OCI-LY7 (cell line): ENCODE measurements around the gene PTTG1. TPM values are rescaled to one million over a fixed set of nuclear protein-coding genes. Genes with fewer than 3 reads are reported as not detected.

ENCODE experiments used
- BruUV-seq: library from RNA; stranded (reverse); fragments of 400-500 nt; replicated peaks from 2 replicates; lab custom pipeline; 2021; lab: Mats Ljungman, UMichigan
- CTCF ChIA-PET: fragments of 300-600 bp; sonication (Branson Sonifier 250); formaldehyde crosslinking; loops from one replicate; lab custom pipeline; 2022; ENCODE audit warnings: antibody characterized with exemption; ENCODE audit not compliant: unreplicated experiment; lab: Charles Lee
- POLR2A ChIA-PET: fragments of 300-600 bp; sonication (Branson Sonifier 250); formaldehyde crosslinking; loops from one replicate; lab custom pipeline; 2022; ENCODE audit warnings: antibody characterized with exemption; lab: Charles Lee
- DNase-seq: peaks from one replicate; pipeline ENCODE4 v3.0.0-alpha.2; 2015; ENCODE audit warnings: low spot score
- H2AFZ ChIP-seq: fragments of 200-600 bp; sonication (generic), shearing (Covaris generic); 2 replicates; pipeline ENCODE4 v1.6.1; 2014; ENCODE audit warnings: mild to moderate bottlenecking, antibody characterized with exemption, low read length, moderate library complexity
- H3K27ac ChIP-seq: fragments of 200-600 bp; sonication (generic); 2 replicates; pipeline ENCODE4 v1.5.1; 2014; ENCODE audit warnings: mixed run types, low read depth, mild to moderate bottlenecking, moderate library complexity, low read length, inconsistent platforms; ENCODE audit not compliant: poor library complexity, severe bottlenecking
- H3K36me3 ChIP-seq: fragments of 200-600 bp; sonication (generic); 2 replicates; pipeline ENCODE4 v1.6.1; 2014; ENCODE audit warnings: mild to moderate bottlenecking, antibody characterized with exemption, low read length, moderate library complexity, mixed read lengths; ENCODE audit not compliant: insufficient read depth
- H3K4me1 ChIP-seq: fragments of 200-600 bp; sonication (generic); 2 replicates; pipeline ENCODE4 v1.5.1; 2014; ENCODE audit warnings: mild to moderate bottlenecking, low read length; ENCODE audit not compliant: insufficient read depth, poor library complexity, severe bottlenecking
- H3K4me2 ChIP-seq: fragments of 200-600 bp; sonication (generic); 2 replicates; pipeline ENCODE4 v1.6.1; 2014; ENCODE audit warnings: mild to moderate bottlenecking, low read length
- H3K4me3 ChIP-seq: fragments of 200-600 bp; sonication (generic); 2 replicates; pipeline ENCODE4 v1.5.1; 2014; ENCODE audit warnings: mild to moderate bottlenecking, low read depth, low read length; ENCODE audit not compliant: poor library complexity, severe bottlenecking
- H3K79me2 ChIP-seq: fragments of 200-600 bp; sonication (generic); 2 replicates; pipeline ENCODE4 v1.6.1; 2016; ENCODE audit warnings: low read depth, mild to moderate bottlenecking, low read length, moderate library complexity, mixed read lengths; ENCODE audit not compliant: insufficient read depth
- H3K9me2 ChIP-seq: fragments of 200-600 bp; sonication (generic); 2 replicates; pipeline ENCODE4 v1.6.1; 2016; ENCODE audit warnings: mild to moderate bottlenecking, low read length, mixed read lengths; ENCODE audit not compliant: insufficient read depth
- H3K9me3 ChIP-seq: fragments of 200-600 bp; sonication (generic); 2 replicates; pipeline ENCODE4 v1.6.1; 2014; ENCODE audit warnings: mild to moderate bottlenecking, mixed run types, low read length, mixed read lengths
- H4K20me1 ChIP-seq: fragments of 200-600 bp; sonication (generic); 2 replicates; pipeline ENCODE4 v1.6.1; 2014; ENCODE audit warnings: mild to moderate bottlenecking, antibody characterized with exemption, low read length, moderate library complexity, mixed read lengths; ENCODE audit not compliant: insufficient read depth
- EZH2phosphoT487 ChIP-seq: fragments of 200-600 bp; sonication (generic); IDR thresholded peaks from 2 replicates; pipeline ENCODE4 v1.6.1; 2018; ENCODE audit warnings: low read depth, borderline replicate concordance, mild to moderate bottlenecking, mixed run types, antibody characterized with exemption, low read length, moderate library complexity, mixed read lengths
- intact Hi-C: fragments of 100-400 bp; cut with micrococcal nuclease; formaldehyde crosslinking; loops from one replicate; pipeline ENCODE4 v1.10.0; 2022; ENCODE audit not compliant: unreplicated experiment
- total RNA-seq, 2 experiments: library from RNA; depleted of rRNA in 1 of 2; stranded (reverse); fragments of >200 nt in 1 of 2; shearing (Covaris generic) in 1 of 2; gene quantifications; 2 replicates each; pipeline ENCODE4 v1.2.3, GENCODE V29; 2014 to 2022
- TF ChIP-seq, protein P1 (sequence below): fragments of 200-600 bp; sonication (generic); conservative IDR thresholded peaks from 2 replicates; pipeline ENCODE4 v1.5.1; 2014; ENCODE audit warnings: mild to moderate bottlenecking, antibody characterized with exemption, low read length, moderate library complexity, mixed read lengths

PTTG1 gene
- total RNA-seq, 2 experiments from 2014 or later = 340 to 480 TPM

DNA sequence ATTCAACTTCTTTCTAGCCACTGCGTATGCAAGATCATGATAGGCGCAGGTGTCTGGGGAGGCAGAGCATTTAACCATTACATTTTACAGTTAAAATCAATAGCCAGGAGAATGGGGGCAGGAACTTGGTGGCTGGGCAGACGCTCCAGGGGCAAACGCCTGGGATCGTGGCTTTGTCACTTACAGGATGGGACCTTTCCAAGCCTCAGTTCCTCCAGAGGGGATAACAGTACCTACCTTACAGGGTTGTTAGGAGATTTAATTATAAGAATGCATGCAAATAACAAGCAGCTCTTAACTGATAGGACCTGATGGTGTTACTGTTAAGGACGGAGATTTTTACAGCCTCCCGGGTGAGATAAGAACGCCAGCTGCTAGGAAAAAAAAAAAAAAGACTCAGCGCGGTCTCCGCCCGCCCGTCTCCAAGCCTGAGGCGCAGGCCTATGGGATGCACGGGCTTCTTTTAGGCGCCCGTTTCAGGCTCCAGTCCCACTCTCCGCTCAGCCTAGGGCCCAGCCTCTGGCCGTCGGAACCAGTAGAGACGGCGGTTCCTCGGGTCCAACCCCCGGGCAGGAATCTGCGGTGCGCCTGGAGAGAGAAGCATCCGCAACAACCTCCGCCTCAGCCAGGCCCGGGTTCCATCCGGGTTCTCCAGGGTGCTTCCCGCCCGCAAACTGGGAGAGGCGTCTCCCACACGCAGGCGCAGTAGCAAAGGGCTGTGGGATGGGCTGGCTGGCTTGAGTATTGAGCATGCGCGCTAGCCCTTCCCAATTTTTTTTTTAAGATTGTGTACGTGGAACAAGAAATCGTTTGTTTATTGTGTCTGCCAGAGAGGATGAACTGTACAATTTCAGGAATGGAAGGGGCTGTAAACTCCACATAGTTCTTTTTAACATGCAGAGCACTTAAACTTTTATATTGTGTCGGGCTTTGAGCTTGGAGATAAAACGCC is 22.0 kb upstream of the PTTG1 start, which contains the start of gene FAM200C:
Gene FAM200C, minus strand, starts transcription at position 653 of the 952 bp plus-strand sequence. CDS start 4,564 bp downstream, outside the sequence.
- no TSS peak for BruUV-seq
- DNase-seq = peak; percentile 84
- peak within 1 kb of the TSS; percentile 97 for H2AFZ ChIP-seq
- peak within 1 kb of the TSS; percentile 21 for H3K27ac ChIP-seq
- H3K36me3 ChIP-seq = peaks cover 35% of the 10 kb centered on the region
- H3K4me3 ChIP-seq = peak within 1 kb of the TSS; percentile 90
- H3K79me2 ChIP-seq = peaks cover 8% of the 10 kb centered on the region; the same call in 1 of the 2 replicates
- peaks cover 9% of the 10 kb centered on the region for H3K4me1 ChIP-seq
- TF ChIP-seq, protein P1, sequence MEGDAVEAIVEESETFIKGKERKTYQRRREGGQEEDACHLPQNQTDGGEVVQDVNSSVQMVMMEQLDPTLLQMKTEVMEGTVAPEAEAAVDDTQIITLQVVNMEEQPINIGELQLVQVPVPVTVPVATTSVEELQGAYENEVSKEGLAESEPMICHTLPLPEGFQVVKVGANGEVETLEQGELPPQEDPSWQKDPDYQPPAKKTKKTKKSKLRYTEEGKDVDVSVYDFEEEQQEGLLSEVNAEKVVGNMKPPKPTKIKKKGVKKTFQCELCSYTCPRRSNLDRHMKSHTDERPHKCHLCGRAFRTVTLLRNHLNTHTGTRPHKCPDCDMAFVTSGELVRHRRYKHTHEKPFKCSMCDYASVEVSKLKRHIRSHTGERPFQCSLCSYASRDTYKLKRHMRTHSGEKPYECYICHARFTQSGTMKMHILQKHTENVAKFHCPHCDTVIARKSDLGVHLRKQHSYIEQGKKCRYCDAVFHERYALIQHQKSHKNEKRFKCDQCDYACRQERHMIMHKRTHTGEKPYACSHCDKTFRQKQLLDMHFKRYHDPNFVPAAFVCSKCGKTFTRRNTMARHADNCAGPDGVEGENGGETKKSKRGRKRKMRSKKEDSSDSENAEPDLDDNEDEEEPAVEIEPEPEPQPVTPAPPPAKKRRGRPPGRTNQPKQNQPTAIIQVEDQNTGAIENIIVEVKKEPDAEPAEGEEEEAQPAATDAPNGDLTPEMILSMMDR = no peak
- TF ChIP-seq EZH2phosphoT487 = no peak
- H3K9me3 ChIP-seq = no peaks in the 10 kb centered on the region
- ChIA-PET CTCF (interaction anchor here (0.6 to 1.3 kb wide), 4 partner anchors 18 to 372 kb away, joined by 3 to 4 read pairs (median 3); no protein-coding TSS in a partner anchor), POLR2A (interaction anchor here (0.7 to 2.1 kb wide), 8 partner anchors 11 to 31 kb away, joined by 3 to 11 read pairs (median 6); partner anchors contain the start of genes PTTG1 and SLU7)
- intact Hi-C loops = loop anchor here (2.0 kb wide), 1 partner anchor 19 kb away; the partner anchor contains the start of gene SLU7
- no peaks in the 10 kb centered on the region for H4K20me1 ChIP-seq
- peak within 1 kb of the TSS; percentile 86 for H3K4me2 ChIP-seq
- no peaks in the 10 kb centered on the region for H3K9me2 ChIP-seq

DNA sequence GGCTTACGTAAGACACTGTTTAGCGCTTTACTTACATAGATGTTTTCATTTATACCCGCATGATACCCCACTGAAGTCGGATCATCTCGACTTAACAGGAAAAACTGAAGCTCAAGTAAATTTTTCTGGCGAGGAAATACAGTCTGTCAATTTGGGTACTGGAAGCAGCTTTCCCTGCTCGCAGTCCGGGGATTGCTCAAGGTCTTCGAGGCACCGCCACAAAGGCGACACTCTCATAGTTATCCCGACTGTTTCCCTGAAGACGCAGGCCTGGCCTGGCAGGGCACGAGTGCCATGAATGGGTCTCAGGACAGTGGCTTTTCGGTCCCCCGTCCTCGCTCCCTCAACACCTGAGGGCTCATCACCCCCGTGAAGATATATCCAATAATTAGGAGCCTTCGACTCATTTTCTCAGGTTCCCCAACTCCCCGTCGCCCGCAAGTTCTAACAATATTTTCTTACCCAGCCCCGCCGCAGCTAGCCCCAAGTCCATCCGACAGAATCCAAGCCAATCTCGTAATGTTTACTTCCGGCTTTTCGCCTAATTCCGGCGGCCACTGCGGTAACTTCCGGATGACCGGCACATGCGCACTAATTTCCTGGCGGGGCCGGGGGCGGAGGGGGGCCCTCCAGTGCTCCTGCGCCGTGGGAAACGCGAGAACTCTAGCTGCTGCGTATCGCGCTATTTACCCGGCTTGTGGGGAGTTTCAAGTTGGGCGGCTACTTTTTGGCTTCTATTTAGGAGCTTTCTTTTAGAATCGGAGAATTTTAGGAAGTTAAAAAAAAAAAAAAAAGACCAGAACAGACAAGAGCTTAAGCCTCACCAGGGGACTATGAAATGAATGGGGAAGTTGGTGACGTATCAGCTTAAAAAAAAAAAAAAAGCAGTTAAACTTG is 2.8 kb upstream of the PTTG1 start, which contains the start of gene SLU7:
Gene SLU7, minus strand, starts transcription at position 521 of the 897 bp plus-strand sequence. CDS start 3,787 bp downstream, outside the sequence.
- H3K4me3 ChIP-seq = peak within 1 kb of the TSS; percentile 88
- no peak for TF ChIP-seq EZH2phosphoT487
- TF ChIP-seq, protein P1 = no peak
- no peaks in the 10 kb centered on the region for H3K9me3 ChIP-seq
- intact Hi-C loops = loop anchor here (2.0 kb wide), 1 partner anchor 20 kb away; no protein-coding TSS in a partner anchor
- peak; percentile 95 for DNase-seq
- H3K79me2 ChIP-seq = peaks cover 64% of the 10 kb centered on the region
- H3K9me2 ChIP-seq = no peaks in the 10 kb centered on the region
- peaks cover 28% of the 10 kb centered on the region for H3K36me3 ChIP-seq
- BruUV-seq = TSS peak; percentile 89
- CTCF ChIA-PET = no interaction called here
- H3K4me2 ChIP-seq = peak within 1 kb of the TSS; percentile 99
- H3K27ac ChIP-seq = peak within 1 kb of the TSS; percentile 98
- H4K20me1 ChIP-seq = peaks cover 17% of the 10 kb centered on the region
- POLR2A ChIA-PET = interaction anchor here (0.5 to 3.0 kb wide), 28 partner anchors 8 to 1405 kb away, joined by 3 to 26 read pairs (median 4); partner anchors contain the start of gene FAM200C
- H3K4me1 ChIP-seq = peaks cover 34% of the 10 kb centered on the region
- H2AFZ ChIP-seq = peak within 1 kb of the TSS; percentile 91; the same call in 1 of the 2 replicates
